ENCODE results near the gene EME2. TPM values are rescaled to one million over a fixed set of nuclear protein-coding genes. Genes with fewer than 3 reads are reported as not detected.
A peak's percentile ranks its signal among the peaks of the same experiment; 100 is the strongest.

Gene EME2
- total and polyA plus RNA-seq, 2 of the 13 experiments (the other 11 are each of a cell fraction or from before 2014, with no cell fraction given), result 4.4 to 7.6 TPM

DNA sequence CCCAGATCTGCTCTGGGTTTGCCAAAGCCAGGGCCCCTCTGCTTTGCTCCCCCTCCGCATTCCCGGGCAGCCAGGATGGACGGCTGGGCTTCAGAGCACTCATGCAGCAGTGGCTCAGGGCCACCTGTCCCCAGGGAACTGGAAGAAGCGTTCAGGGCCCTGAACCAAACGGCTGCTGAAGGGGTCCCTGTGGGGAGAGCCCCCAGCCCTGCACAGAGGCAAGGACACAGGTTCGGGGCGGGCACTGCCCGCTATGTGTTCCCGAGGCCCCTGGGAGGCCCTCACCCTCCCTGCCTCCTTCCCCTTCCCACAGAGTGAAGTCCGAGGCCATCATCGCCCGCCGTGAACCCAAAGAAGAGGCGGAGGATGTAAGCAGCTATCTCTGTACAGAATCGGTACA, 11.7 kb upstream of the EME2 start:
- ChIA-PET CTCF (ENCODE audit: low intra/inter-chr PET ratio, low total read pairs) (no interaction called here), POLR2A (no interaction called here)
- no peak overlapping the region for H3K27ac ChIP-seq (ENCODE audit: extremely low read length, insufficient read depth, low read length)
- H2AFZ ChIP-seq (ENCODE audit: low read length), result no peak overlapping the region
- H3K4me2 ChIP-seq (ENCODE audit: low read depth, low read length), result no peak overlapping the region
- in situ Hi-C loops (cut with HindIII; ENCODE audit: extremely low pct_ligation_motif_present, low pct_unique_long_range_greater_than_20kb), result no loop called here
- no peaks in the 10 kb centered on the region for H3K27me3 ChIP-seq (ENCODE audit: control insufficient read depth in 1 of 2, insufficient read depth in 2 of 2, low read length in 2 of 2)
- no peak overlapping the region for H3K9ac ChIP-seq (ENCODE audit: insufficient read depth, low read depth, low read length)
- TF ChIP-seq ZNF75D (CRISPR knock-in tag; IDR thresholded peaks at IDR 0.05; ENCODE audit: borderline replicate concordance) (no peak), AGO2 (optimal IDR thresholded peaks at IDR 0.05; ENCODE audit: low read depth, low read length) (peak; percentile 26)
- H3K4me3 ChIP-seq (replicated peaks in 1 of 3; ENCODE audit: insufficient read depth in 1 of 3, low read depth in 2 of 3, low read length in 3 of 3), result no peak overlapping the region
- H3K79me2 ChIP-seq (ENCODE audit: insufficient read depth, low read length), result no peaks in the 10 kb centered on the region
- ATAC-seq, result no peak
- no peak for DNase-seq (ENCODE audit: low spot score)
- no TSS peak for BruUV-seq (replicated peaks)
- peaks cover 10% of the 10 kb centered on the region for H3K4me1 ChIP-seq (ENCODE audit: insufficient read depth, low read length)
- no peaks in the 10 kb centered on the region for H3K9me3 ChIP-seq (ENCODE audit: low read length)
- no peaks in the 10 kb centered on the region for H4K20me1 ChIP-seq (ENCODE audit: insufficient read depth, low read length)
- peaks cover 20 to 35% of the 10 kb centered on the region in 2 experiments; a peak in 4 of 5 replicates for H3K36me3 ChIP-seq (replicated peaks in 1 of 2; ENCODE audit: control insufficient read depth in 1 of 2, insufficient read depth in 2 of 2, low read length in 2 of 2)
- 96% methylated on average over 5 of the region's 15 CpGs for WGBS (ENCODE audit: low lambda C conversion rate)
- intact Hi-C loops (cut with micrococcal nuclease; ENCODE audit: unreplicated experiment), result no loop called here
- FAIRE-seq, result no peak

DNA sequence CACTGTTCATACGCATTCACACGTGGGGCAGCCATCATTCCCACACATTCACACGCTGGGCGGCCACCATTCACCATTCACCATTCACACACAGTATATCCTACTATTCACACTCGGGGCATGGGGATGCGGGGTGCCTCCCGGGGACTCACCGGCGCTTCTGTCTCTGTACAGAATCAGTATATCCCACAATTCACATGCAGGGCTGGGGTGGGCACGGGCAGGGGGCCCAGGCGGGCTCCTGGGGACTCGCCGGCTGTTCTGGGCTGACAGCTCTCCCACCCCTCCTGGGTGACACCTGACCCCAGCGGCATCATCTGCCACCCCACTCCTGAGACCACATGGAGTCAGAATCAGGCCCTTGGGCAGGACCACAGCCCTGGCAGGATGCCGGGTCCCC, 10.9 kb upstream of the EME2 start:
- ChIA-PET CTCF (ENCODE audit: low intra/inter-chr PET ratio, low total read pairs) (no interaction called here), POLR2A (no interaction called here)
- intact Hi-C loops (cut with micrococcal nuclease; ENCODE audit: unreplicated experiment) (no loop called here), in situ Hi-C loops (cut with HindIII; ENCODE audit: extremely low pct_ligation_motif_present, low pct_unique_long_range_greater_than_20kb) (no loop called here)
- Histone ChIP-seq H3K9ac (ENCODE audit: insufficient read depth, low read depth, low read length) (no peak overlapping the region), H3K27me3 (ENCODE audit: control insufficient read depth in 1 of 2, insufficient read depth in 2 of 2, low read length in 2 of 2) (no peaks in the 10 kb centered on the region), H2AFZ (ENCODE audit: low read length) (no peak overlapping the region), H3K4me2 (ENCODE audit: low read depth, low read length) (no peak overlapping the region), H3K27ac (ENCODE audit: extremely low read length, insufficient read depth, low read length) (no peak overlapping the region), H4K20me1 (ENCODE audit: insufficient read depth, low read length) (no peaks in the 10 kb centered on the region), H3K4me3 (replicated peaks in 1 of 3; ENCODE audit: insufficient read depth in 1 of 3, low read depth in 2 of 3, low read length in 3 of 3) (no peak overlapping the region), H3K4me1 (ENCODE audit: insufficient read depth, low read length) (peaks cover 10% of the 10 kb centered on the region), H3K79me2 (ENCODE audit: insufficient read depth, low read length) (no peaks in the 10 kb centered on the region), H3K9me3 (ENCODE audit: low read length) (no peaks in the 10 kb centered on the region), H3K36me3 (replicated peaks in 1 of 2; ENCODE audit: control insufficient read depth in 1 of 2, insufficient read depth in 2 of 2, low read length in 2 of 2) (peaks cover 20 to 34% of the 10 kb centered on the region in 2 experiments; a peak in 4 of 5 replicates)
- 96% methylated on average over 8 of the region's 15 CpGs for WGBS (ENCODE audit: low lambda C conversion rate)
- ATAC-seq (no peak), FAIRE-seq (no peak), DNase-seq (ENCODE audit: low spot score) (no peak)
- no TSS peak for BruUV-seq (replicated peaks)
- TF ChIP-seq, protein P1, sequence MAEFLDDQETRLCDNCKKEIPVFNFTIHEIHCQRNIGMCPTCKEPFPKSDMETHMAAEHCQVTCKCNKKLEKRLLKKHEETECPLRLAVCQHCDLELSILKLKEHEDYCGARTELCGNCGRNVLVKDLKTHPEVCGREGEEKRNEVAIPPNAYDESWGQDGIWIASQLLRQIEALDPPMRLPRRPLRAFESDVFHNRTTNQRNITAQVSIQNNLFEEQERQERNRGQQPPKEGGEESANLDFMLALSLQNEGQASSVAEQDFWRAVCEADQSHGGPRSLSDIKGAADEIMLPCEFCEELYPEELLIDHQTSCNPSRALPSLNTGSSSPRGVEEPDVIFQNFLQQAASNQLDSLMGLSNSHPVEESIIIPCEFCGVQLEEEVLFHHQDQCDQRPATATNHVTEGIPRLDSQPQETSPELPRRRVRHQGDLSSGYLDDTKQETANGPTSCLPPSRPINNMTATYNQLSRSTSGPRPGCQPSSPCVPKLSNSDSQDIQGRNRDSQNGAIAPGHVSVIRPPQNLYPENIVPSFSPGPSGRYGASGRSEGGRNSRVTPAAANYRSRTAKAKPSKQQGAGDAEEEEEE (CRISPR knock-in tag; IDR thresholded peaks at IDR 0.05; ENCODE audit: borderline replicate concordance), result no peak
- TF ChIP-seq HOXA5 (CRISPR knock-in tag; IDR thresholded peaks at IDR 0.05) (no peak), ZNF335 (CRISPR knock-in tag; IDR thresholded peaks at IDR 0.05) (no peak), JUNB (CRISPR knock-in tag; IDR thresholded peaks at IDR 0.05; ENCODE audit: borderline replicate concordance) (no peak), PPARG (CRISPR knock-in tag; conservative IDR thresholded peaks at IDR 0.05) (no peak), ZNF180 (CRISPR knock-in tag; IDR thresholded peaks at IDR 0.05; ENCODE audit: borderline replicate concordance, low read depth) (no peak), ZNF792 (CRISPR knock-in tag; IDR thresholded peaks at IDR 0.05) (no peak), ZNF720 (CRISPR knock-in tag; IDR thresholded peaks at IDR 0.05) (no peak), SP5 (CRISPR knock-in tag; IDR thresholded peaks at IDR 0.05; ENCODE audit: borderline replicate concordance, low read depth) (no peak), ZNF713 (CRISPR knock-in tag; IDR thresholded peaks at IDR 0.05) (no peak), RBM22 (optimal IDR thresholded peaks at IDR 0.05; ENCODE audit: low read length) (no peak), ZNF777 (CRISPR knock-in tag; IDR thresholded peaks at IDR 0.05) (no peak), KMT2A (CRISPR knock-in tag; IDR thresholded peaks at IDR 0.05) (no peak), GMEB1 (CRISPR knock-in tag; IDR thresholded peaks at IDR 0.05; ENCODE audit: borderline replicate concordance) (no peak), ZSCAN22 (CRISPR knock-in tag; IDR thresholded peaks at IDR 0.05) (no peak)

Measured in HepG2 (cell line).